GM19438 (cell line): ENCODE measurements around the gene BPHL.
"Not testable (repeated sequence)": the region's sequence is repeated elsewhere in the genome, so short reads cannot be mapped to it uniquely, and the experiment has no call there.

ENCODE experiments used
- ATAC-seq: cut with Tn5 transposase; IDR thresholded peaks from one replicate; pipeline ENCODE4 v1.9.1; 2021; ENCODE audit warnings: low read depth; ENCODE audit not compliant: unreplicated experiment

BPHL gene

DNA sequence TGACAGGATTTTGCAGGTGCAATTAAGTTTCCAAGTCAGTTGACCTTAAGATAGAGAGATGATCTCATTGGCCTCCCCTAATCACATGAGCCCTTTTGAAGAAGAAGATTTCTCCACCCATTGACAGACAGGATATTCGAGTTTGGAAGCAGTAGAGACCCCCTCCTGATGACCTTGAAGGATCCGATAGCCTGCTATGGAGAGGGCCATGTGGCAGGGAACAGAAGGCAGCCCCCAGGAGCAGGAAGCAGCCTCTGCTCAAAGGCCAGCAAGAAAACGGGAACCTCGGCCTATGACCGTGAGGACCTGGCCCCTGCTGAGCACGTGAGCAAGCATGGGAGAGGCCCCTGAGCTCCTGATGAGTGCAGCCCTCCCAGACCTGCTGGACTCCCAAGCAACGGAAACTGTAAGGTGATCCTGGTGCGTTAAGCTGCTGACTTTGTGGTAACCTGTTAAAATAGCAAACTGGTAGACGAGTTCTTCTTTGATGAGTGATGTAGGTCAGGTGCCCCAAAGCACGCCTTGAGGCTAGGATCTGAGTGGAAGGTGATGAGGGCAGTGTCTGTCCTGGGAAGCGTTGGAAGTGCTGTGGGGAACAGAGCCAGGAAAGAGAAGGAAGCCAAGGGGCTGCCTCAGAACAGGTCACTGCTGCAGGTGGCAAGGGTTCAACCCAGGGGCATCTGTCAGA lies 57.3 kb downstream of the BPHL start:
- ATAC-seq = no peak

- no peak for ATAC-seq
These were observed 58.2 kb downstream of the BPHL start for GRCh38 chr6:3176562-3177355.

DNA sequence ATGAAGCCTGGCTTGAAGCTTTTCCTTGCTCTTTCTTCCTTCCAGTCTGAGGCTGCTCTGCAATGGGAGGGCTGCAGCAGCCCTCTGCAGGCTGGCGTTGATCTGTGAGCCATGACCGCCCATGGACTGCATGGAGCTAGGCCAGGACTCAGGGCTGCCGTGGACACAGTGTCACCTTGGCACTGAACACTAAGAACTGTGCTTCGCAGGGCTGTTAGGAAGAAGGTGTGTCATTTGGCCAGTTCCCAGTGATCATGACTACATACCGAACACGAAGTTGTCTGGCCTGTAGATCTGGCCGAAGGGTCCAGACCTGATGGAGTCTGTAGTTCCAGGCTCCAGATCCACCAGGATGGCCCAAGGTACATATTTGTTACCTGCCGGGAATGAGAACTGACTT lies 60.2 kb downstream of the BPHL start:
- ATAC-seq = not testable (repeated sequence)

DNA sequence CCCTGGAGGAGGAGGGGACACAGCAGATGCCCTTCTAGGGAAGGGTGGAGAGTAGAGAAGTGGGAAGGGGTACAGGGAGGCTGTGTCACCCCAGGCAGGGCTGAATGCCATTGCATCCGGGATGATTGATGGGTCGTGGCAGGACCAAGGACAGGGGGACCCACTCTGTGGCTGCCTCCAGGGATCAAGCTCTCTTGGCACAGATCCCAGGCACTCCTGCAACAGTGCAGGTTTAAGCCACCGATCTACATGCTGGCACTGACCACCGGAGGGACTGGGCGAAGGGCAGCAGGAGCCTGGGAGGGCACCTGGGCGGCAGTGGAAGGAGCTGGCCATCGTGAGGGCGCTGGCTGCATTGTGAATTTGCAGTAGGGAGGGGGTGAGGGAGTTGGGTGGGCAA lies 61.4 kb downstream of the BPHL start:
- not testable (repeated sequence) for ATAC-seq

GRCh38 chr6:3181105-3181504 lies 62.6 kb downstream of the BPHL start:
- ATAC-seq = no peak

DNA sequence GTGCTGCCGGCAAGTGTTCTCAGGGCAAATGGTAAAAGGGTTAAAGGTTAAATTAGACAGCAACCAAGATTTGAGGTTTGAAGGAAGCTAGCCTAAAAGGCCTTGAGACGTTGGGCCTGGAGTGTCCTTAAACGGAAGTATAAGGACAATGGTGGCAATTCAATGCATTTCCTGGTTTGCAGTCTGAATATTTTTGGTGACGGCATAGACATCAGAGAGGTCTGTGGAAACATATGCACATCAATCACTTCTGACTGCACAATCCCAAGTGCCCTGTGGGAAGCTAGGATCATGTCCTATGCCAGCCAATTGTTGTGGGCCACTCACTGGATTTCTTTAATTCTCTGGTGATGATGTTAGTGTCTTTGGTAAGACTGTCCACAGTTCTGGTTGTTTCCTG lies 64.6 kb downstream of the BPHL start:
- no peak for ATAC-seq

- ATAC-seq = no peak
These were observed 68.5 kb downstream of the BPHL start for GRCh38 chr6:3186974-3187382.

- no peak for ATAC-seq
These were observed 69.8 kb downstream of the BPHL start for GRCh38 chr6:3188262-3188661.

GRCh38 chr6:3189192-3189591 lies 70.7 kb downstream of the BPHL start:
- ATAC-seq = not testable (repeated sequence)

DNA sequence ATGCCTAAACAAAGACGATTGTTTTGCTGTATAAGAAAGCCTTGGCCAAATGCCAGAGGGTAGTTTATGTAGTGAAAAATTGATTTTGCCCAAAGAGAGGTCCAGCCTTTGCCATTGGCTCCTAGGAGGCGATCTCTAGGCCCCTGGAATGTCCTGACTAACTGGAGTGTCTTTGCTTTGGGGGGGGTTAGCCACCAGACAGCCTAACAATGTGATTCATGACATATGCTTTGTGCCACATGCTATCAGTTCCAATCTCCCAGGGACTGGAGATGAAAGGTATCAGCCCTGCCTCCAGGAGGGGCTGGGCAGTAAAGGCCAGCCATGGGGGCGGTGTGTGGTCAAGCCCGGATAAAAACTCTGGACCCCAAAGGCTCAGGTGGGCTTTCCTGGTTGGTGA lies 71.5 kb downstream of the BPHL start:
- ATAC-seq = no peak

- ATAC-seq = no peak
These were observed 72.3 kb downstream of the BPHL start for GRCh38 chr6:3190779-3191178.

- ATAC-seq = no peak
These were observed 74.8 kb downstream of the BPHL start for GRCh38 chr6:3193102-3193849.

- no peak for ATAC-seq
These were observed 76.3 kb downstream of the BPHL start for GRCh38 chr6:3194535-3195419.

DNA sequence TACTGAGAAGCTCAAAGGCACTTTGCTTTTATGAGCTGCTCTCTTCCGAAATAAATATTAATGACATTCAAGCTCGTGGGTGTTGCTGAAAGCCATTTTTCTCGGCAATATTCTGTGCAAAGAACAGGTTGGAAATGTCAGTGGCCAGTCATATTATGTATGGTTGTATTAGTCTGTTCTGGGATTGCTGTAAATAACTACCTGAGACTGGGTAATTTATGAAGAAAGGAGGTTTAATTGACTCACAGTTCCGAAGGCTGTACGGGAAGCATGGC lies 76.8 kb downstream of the BPHL start:
- no peak for ATAC-seq

DNA sequence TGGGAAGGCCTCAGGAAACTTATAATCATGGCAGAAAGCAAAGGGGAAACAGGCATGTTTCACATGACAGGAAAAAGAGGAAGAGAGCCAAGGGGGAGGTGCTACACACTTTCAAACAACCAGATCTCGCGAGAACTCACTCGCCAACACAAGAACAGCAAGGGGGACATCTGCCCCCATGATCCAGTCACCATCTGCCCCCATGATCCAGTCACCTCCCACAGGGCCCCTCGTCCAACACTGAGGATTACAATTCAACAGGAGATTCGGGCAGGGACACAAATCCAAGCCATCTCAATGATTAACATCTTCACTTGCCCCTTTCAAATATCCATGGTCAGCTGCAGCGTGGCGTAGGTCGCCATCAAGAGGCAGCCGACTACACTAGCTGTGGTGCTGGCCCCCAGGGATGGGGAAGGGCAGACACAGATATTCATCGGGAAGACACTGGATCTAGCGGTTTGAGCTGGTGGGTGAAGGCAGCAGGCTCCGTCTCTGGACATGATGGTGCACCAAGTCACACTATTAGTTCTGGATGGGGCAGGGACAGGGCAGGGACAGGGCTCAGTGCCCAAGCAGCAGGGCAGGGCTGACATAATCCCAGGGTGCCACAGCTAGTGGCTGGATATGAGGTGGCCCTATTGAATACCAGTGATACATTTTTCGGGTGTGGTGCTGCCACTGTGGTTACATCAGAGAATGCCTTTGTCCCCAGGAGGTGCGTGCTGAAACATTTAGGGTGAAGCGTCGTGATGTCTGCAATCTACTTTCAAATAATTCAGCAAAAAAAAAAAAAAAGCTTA lies 77.4 kb downstream of the BPHL start:
- ATAC-seq = no peak

GRCh38 chr6:3196770-3197169 lies 78.3 kb downstream of the BPHL start:
- ATAC-seq = no peak

GRCh38 chr6:3197734-3198133 lies 79.2 kb downstream of the BPHL start:
- not testable (repeated sequence) for ATAC-seq

GRCh38 chr6:3199382-3199781 lies 80.9 kb downstream of the BPHL start:
- no peak for ATAC-seq

DNA sequence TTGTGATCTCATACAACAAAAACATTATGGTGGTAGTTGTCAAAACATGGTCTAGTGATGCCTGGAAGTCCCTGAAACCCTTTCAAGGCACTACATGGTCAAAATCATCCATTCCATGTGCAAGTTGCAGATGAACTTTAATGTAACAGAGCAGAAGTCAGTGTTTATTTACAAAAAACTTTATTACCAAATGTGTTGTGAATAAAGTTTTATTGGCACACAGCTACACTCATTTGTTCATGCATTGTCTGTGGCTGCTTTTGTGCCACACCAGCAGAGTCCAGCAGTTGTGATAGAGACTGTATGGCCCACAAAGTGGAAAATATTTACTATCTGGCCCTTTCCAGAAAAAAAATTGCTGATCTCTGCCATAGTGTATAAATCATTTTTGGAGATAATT lies 82.2 kb downstream of the BPHL start:
- no peak for ATAC-seq

DNA sequence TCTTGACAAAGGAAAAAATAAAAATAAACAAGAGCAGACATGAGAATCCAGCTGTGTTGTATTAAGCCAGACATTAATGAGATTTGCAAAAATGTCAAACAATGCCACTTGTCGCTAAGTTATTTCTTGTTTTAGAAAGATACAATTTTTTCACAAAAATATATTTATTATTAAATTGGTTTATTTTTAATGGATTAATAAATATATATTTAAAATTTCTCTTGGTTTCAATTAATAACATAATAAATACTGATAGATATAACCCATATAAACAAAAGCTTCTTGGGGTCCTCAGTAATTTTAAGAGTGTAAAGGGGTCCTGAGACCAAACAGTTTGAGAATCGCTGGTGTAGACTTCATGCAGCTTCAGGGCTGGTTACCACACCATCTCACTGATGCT lies 82.9 kb downstream of the BPHL start:
- ATAC-seq = no peak
